ENCODE data around the gene ALDH4A1.

DNA sequence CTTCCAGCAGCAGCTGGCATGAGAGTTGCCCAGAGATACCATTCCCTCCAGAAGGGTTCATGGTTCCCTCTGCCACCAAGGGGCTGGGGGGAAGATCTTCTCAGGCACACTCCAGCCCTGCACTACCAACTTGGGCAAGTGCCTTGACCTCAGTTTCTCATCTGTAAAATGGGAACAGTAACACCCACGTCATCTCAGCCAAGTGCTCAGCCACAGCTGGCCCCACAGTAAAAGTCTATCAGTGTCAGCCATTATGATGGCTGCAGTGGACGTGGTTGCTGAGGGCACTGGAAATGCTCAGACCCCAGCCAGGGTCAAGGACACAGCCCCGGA, 26.6 kb downstream of the ALDH4A1 start:
- TF ChIP-seq, protein P1, sequence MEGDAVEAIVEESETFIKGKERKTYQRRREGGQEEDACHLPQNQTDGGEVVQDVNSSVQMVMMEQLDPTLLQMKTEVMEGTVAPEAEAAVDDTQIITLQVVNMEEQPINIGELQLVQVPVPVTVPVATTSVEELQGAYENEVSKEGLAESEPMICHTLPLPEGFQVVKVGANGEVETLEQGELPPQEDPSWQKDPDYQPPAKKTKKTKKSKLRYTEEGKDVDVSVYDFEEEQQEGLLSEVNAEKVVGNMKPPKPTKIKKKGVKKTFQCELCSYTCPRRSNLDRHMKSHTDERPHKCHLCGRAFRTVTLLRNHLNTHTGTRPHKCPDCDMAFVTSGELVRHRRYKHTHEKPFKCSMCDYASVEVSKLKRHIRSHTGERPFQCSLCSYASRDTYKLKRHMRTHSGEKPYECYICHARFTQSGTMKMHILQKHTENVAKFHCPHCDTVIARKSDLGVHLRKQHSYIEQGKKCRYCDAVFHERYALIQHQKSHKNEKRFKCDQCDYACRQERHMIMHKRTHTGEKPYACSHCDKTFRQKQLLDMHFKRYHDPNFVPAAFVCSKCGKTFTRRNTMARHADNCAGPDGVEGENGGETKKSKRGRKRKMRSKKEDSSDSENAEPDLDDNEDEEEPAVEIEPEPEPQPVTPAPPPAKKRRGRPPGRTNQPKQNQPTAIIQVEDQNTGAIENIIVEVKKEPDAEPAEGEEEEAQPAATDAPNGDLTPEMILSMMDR (IDR thresholded peaks at IDR 0.05): no peak
- no peak for TF ChIP-seq POLR2A (IDR thresholded peaks at IDR 0.05)

All from lower leg skin (tissue), 3 donors.